ENCODE measurements around the gene TARBP2.

GRCh38 chr12:53502983-53503728 is 2.1 kb downstream of the TARBP2 start:
- TF ChIP-seq BCL3 (IDR thresholded peaks at IDR 0.05), result no peak
- TF ChIP-seq JUN (IDR thresholded peaks at IDR 0.05), result no peak
- no peak for TF ChIP-seq POLR2A (IDR thresholded peaks at IDR 0.05; ENCODE audit: low read length)
- TF ChIP-seq, protein P1, sequence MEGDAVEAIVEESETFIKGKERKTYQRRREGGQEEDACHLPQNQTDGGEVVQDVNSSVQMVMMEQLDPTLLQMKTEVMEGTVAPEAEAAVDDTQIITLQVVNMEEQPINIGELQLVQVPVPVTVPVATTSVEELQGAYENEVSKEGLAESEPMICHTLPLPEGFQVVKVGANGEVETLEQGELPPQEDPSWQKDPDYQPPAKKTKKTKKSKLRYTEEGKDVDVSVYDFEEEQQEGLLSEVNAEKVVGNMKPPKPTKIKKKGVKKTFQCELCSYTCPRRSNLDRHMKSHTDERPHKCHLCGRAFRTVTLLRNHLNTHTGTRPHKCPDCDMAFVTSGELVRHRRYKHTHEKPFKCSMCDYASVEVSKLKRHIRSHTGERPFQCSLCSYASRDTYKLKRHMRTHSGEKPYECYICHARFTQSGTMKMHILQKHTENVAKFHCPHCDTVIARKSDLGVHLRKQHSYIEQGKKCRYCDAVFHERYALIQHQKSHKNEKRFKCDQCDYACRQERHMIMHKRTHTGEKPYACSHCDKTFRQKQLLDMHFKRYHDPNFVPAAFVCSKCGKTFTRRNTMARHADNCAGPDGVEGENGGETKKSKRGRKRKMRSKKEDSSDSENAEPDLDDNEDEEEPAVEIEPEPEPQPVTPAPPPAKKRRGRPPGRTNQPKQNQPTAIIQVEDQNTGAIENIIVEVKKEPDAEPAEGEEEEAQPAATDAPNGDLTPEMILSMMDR (IDR thresholded peaks at IDR 0.05), result no peak
- TF ChIP-seq EHMT2 (IDR thresholded peaks at IDR 0.05; ENCODE audit: low read depth), result no peak
- no peak for TF ChIP-seq HOXB13 (CRISPR knock-in tag; IDR thresholded peaks at IDR 0.05; ENCODE audit: low read depth)
- TF ChIP-seq, protein P2, sequence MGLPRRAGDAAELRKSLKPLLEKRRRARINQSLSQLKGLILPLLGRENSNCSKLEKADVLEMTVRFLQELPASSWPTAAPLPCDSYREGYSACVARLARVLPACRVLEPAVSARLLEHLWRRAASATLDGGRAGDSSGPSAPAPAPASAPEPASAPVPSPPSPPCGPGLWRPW (IDR thresholded peaks at IDR 0.05), result no peak
- no peak for TF ChIP-seq ESRRA (IDR thresholded peaks at IDR 0.05; ENCODE audit: borderline replicate concordance, low read length)

All from A549 (cell line).